Gastrocnemius medialis (tissue), 4 donors: Measurements from ENCODE around the gene FPGT.
"Not testable (repeated sequence)": the region's sequence is repeated elsewhere in the genome, so short reads cannot be mapped to it uniquely, and the experiment has no call there.

Experiments used
- POLR2A ChIP-seq, 2 donors: fragments of 450-650 bp; IDR thresholded peaks; one replicate each; pipeline ENCODE4 v1.6.1; 2017; ENCODE audit warnings: antibody characterized with exemption in 2 of 2, mild to moderate bottlenecking in 2 of 2, moderate library complexity in 2 of 2
- TF ChIP-seq, protein P1 (sequence below), 5 experiments: fragments of 450-650 bp in 3 of 5; fragments of 200-600 bp in 2 of 5; sonication (generic) in 2 of 5; IDR thresholded peaks in 4 of 5; conservative IDR thresholded peaks in 1 of 5; 1 replicate in 4 of 5; 2 replicates in 1 of 5; pipeline ENCODE4 v1.5.1; 2016 to 2019; ENCODE audit warnings: antibody characterized with exemption in 5 of 5, mild to moderate bottlenecking in 3 of 5, moderate library complexity in 3 of 5

DNA sequence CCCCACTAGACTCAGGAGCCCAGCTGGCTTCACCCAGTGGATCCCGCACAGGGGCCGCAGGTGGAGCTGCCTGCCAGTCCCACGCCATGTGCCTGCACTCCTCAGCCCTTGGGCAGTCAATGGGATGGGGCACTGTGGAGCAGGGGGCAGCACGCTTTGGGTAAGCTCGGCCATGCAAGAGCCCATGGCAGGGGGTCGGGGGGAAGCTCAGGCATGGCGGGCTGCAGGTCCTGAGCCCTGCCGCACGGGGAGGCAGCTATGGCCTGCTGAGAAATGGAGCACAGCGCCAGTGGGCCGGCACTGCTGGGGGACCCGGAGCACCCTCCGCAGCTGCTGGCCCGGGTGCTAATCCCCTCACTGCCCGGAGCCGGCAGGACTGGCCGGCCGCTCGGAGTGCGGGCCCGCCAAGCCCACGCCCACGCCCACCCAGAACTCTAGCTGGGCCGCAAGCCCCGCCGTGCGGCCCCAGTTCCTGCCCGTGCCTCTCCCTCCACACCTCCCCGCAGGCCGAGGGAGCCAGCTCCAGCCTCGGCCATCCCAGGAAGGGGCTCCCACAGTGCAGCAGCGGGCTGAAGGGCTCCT lies 55.3 kb downstream of the FPGT start:
- TF ChIP-seq, protein P1, sequence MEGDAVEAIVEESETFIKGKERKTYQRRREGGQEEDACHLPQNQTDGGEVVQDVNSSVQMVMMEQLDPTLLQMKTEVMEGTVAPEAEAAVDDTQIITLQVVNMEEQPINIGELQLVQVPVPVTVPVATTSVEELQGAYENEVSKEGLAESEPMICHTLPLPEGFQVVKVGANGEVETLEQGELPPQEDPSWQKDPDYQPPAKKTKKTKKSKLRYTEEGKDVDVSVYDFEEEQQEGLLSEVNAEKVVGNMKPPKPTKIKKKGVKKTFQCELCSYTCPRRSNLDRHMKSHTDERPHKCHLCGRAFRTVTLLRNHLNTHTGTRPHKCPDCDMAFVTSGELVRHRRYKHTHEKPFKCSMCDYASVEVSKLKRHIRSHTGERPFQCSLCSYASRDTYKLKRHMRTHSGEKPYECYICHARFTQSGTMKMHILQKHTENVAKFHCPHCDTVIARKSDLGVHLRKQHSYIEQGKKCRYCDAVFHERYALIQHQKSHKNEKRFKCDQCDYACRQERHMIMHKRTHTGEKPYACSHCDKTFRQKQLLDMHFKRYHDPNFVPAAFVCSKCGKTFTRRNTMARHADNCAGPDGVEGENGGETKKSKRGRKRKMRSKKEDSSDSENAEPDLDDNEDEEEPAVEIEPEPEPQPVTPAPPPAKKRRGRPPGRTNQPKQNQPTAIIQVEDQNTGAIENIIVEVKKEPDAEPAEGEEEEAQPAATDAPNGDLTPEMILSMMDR (IDR thresholded peaks at IDR 0.05 in 4 of 5, conservative IDR thresholded peaks at IDR 0.05 in 1 of 5): not testable (repeated sequence)
- not testable (repeated sequence) for TF ChIP-seq POLR2A (IDR thresholded peaks at IDR 0.05)
